RCC 7860 (cell line): ENCODE data around the gene CNDP1.

Source experiments
- DNase-seq: peaks from one replicate; pipeline ENCODE4 v3.0.0-alpha.2; 2015; ENCODE audit warnings: low spot score
- FAIRE-seq: peaks from 2 replicates; lab custom pipeline; 2012; peaks lifted over from hg19 to GRCh38; lab: Jason Lieb, UNC

The CNDP1 gene

DNA sequence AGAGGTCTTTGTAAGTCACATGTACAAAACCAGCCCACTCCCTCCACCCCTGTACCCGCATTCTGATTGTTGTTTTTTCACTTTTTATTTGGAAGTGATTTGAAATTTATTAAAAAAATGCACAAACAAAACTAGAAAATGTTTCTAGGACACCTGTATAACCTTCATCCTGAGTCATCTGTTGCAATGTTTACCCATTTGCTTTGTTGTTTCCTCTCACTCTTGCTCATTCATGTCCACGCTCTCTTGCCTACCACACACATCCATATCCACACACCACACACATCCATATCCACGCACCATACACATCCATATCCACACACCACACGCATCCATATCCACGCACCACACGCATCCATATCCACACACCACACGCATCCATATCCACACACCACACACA is 82.2 kb downstream of the CNDP1 start:
- FAIRE-seq = no peak
- no peak for DNase-seq

DNA sequence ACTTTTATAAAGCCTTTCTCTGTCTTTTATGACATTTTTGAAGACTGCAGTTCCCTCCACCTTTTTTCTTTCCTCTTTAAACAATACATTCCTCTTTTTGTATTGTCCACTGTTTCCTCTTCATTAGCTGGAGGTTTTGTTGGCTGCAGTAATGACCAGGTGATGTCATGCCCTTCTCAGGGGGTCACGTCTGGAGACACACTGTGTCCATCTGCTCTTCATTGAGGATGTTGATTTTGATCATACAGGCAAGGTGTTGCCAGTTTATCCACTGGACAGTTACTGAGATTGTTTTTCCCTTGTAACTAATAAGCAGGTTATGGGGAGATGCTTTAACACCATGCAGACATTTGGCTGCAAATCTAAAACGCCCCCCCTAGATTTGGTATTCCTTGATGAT is 83.2 kb downstream of the CNDP1 start:
- no peak for DNase-seq
- FAIRE-seq = no peak

DNA sequence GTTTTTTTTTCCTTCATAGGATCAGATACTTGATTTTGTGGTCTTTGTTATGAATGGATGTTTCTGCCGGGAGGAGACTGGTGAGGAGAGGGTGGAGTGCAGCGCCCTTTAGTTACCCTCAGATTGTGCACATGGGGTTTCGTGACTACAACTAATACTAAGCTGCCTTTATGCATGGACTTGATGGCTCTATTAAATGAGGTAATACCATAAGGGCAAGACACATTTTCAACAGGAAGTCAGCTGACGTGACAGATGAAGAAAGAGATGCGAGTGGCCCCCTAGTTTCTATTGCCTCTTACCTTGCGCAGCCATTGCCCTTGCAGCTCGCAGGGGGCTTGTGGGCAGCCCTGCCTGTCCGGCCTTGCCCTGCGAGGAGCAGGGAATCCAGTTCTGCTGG is 87.8 kb downstream of the CNDP1 start:
- DNase-seq = no peak
- FAIRE-seq = no peak

DNA sequence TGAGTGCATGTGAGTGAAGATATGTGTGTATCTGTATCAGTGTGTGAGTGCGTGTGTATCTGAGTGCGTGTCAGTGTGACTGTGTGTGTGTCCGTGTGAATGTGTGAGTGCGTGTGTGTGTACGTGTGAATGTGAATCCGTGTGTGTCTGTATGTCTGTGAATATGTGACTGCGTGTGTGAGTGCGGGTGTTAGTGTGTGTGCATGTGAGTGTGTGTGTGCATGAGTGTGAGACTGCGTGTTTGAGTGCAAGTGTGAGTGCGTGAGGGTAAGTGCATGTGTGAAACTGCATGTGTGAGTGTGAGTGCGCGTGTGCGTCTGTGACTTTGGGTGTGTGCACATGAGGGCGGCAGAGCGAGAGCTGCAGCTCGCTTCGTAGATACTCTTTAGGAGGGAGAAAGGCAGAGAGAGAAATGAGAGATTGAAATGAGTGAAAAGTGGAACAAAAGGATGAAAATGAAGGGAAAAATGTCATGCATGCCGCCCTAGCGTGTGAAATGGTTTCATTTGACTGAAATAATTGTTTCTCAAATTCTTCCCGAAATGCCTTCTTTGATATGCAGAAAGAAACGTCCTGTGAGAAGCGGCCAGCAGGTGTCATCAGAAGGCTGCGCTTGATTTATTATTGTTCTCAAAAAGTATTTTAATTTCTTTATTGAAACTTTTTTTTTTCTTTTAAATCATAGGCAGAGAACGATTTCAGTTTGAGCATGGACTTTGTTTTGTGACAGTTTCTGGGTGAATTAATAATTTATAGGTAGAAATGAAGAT is 88.9 kb downstream of the CNDP1 start:
- DNase-seq (no peak), FAIRE-seq (no peak)

DNA sequence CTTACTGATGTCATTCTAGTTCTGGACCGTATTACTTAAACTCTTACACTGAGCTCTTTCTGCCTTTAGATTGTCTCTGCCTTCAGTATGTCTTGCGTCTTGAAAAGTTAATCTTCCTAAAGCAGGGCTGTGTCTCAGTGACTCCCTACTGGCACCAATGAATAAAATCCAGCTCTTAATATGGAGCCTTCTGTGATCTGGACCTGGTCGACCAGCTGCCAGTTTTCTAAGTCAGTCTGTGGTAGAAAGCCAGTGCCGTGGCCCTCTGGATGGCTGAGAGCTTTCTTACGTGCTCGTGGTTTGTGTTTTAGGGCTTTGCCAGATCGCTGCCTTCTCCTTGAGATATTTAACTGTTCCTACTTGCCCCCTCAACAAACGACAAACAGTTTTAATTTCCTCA is 90.2 kb downstream of the CNDP1 start:
- FAIRE-seq = no peak
- no peak for DNase-seq

DNA sequence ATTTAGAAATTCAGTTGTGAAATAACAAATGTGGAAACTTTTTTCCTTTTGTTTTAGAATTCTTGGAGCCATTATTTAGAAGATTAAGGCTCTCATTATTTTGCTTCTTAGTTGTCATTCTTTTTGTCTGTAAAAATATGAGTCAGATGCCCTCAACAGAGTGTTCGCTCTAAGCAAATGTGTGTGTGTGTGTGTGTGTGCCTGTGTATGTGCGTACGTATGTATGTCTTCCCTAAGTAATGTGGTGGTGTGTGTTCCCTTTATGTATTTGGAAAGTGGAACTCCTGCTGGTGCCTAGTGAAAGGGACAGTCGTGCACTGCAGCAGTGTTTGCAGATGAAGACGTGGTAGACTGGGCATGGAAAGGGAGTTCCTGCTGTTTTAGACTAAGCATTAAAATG is 90.9 kb downstream of the CNDP1 start:
- no peak for DNase-seq
- no peak for FAIRE-seq

DNA sequence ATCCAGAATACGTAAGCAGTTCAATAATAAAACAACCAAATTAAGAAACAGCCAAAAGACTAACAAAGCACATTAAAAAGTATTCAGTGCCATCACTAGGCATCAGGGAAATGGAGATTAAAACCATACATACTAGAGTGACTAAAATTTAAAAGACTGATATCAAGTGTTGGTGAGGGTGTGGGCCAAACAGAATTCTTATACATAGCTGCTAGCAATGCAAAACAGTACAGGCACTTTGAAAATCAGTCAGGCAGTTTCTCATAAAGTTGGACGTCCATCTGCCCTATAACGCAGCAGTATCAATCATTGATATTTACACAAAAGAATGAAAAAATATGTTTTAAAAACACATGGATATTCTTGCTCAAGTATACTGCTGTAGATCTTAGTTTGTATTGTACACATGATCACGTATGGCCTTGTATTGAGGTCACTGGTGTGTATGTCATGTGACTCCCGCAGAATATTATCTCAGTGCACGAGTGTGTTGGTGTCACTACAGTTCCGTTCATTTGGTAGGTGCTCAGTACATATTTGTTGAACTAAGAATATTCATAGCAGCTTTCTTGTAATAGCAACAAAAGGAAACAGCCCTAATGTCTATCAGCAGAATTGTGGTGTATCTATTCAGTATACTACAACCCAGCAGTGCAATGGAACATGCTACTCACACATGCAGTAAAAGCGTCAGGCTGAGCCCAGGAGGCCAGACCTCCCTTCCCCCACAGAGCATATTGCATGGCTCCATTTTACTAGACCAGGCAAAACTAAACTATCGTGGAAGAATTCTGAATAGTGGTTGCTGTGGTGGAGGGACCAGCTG is 92.0 kb downstream of the CNDP1 start:
- FAIRE-seq (no peak), DNase-seq (no peak)

DNA sequence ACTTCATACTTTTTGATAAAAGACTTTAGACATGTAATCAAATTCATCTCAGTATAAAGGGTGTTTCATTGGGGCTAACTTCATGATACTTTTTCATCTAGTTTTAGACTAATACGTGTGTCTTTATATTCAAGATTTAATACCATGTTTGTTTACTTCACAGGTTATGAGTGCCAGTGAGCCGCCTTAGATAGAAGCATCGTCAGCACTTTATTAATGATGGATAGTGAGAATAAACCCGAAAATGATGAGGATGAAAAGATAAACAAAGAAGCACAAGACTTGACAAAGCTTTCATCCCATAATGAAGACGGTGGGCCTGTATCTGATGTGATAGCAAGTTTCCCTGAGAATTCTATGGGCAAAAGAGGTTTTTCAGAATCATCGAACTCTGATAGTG is 96.5 kb downstream of the CNDP1 start:
- DNase-seq (no peak), FAIRE-seq (no peak)

DNA sequence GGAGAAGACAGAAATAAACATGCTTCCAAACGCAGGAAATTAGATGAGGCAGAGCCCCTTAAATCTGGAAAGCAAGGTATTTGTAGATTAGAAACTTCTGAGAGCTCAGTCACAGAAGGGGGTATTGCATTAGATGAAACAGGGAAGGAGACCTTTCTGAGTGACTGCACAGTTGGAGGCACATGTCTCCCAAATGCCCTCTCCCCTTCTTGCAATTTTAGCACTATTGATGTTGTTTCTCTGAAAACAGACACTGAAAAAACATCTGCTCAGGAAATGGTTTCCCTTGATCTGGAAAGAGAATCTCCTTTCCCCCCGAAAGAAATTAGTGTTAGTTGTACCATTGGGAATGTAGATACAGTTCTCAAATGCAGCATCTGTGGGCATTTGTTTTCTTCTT is 96.9 kb downstream of the CNDP1 start:
- FAIRE-seq (no peak), DNase-seq (no peak)

DNA sequence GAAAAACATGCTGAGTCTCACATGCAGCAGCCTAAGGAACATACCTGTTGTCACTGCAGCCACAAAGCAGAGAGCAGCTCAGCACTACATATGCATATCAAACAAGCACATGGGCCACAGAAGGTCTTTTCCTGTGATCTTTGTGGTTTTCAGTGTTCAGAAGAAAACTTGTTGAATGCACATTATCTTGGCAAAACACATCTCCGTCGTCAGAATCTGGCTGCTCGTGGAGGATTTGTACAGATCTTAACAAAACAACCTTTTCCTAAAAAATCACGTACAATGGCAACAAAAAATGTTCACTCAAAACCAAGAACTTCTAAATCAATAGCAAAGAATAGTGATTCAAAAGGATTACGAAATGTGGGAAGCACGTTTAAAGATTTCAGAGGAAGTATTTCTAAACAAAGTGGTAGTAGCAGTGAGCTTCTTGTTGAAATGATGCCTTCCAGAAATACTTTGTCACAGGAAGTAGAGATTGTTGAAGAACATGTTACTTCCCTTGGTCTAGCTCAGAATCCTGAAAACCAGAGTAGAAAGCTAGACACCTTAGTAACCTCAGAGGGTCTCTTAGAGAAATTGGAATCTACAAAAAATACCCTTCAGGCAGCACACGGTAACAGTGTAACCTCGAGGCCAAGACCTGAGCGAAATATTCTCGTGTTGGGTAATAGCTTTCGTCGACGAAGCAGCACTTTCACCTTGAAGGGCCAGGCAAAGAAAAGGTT is 97.5 kb downstream of the CNDP1 start:
- FAIRE-seq = no peak
- DNase-seq = no peak

DNA sequence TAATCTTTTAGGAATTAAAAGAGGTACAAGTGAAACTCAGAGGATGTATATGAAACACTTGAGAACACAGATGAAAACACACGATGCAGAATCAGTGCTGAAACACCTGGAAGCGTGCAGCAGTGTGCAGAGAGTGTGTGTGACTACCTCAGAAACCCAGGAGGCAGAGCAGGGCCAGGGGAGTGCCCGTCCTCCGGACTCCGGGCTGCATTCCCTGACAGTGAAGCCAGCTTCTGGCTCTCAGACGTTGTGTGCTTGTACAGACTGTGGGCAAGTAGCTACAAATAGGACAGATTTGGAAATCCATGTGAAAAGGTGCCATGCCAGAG is 98.0 kb downstream of the CNDP1 start:
- FAIRE-seq (no peak), DNase-seq (no peak)

DNA sequence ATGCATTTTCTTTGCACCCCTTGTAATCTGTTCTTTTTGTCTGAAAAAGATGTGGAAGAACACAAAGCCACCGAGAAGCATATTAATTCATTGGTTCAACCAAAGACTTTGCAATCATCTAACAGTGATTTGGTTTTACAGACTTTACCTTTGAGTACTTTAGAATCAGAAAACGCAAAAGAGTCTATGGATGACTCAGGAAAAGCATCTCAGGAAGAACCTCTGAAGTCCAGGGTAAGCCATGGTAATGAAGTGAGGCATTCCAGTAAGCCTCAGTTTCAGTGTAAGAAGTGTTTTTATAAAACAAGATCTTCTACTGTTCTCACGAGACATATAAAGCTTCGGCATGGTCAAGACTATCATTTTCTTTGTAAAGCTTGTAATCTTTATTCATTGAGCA is 98.6 kb downstream of the CNDP1 start:
- DNase-seq = no peak
- no peak for FAIRE-seq

DNA sequence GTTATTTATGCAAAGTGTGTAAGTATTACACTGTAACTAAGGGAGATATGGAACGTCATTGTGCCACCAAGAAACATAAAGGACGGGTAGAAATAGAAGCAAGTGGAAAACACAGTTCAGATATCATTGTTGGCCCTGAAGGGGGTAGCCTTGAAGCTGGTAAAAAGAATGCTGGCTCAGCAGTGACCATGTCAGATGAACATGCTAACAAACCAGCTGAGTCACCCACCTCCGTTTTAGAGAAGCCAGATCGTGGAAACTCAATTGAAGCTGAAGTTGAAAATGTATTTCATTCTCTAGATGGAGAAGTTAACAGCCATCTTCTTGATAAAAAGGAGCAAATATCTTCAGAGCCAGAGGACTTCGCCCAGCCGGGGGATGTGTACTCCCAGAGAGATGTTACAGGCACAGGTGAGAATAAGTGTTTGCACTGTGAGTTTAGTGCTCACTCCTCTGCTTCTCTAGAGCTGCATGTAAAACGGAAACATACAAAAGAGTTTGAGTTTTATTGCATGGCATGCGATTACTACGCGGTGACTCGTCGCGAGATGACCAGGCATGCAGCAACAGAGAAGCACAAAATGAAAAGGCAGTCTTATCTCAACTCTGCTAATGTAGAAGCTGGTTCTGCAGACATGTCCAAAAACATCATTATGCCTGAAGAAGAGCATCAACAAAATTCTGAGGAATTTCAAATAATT is 99.5 kb downstream of the CNDP1 start:
- DNase-seq (no peak), FAIRE-seq (no peak)

DNA sequence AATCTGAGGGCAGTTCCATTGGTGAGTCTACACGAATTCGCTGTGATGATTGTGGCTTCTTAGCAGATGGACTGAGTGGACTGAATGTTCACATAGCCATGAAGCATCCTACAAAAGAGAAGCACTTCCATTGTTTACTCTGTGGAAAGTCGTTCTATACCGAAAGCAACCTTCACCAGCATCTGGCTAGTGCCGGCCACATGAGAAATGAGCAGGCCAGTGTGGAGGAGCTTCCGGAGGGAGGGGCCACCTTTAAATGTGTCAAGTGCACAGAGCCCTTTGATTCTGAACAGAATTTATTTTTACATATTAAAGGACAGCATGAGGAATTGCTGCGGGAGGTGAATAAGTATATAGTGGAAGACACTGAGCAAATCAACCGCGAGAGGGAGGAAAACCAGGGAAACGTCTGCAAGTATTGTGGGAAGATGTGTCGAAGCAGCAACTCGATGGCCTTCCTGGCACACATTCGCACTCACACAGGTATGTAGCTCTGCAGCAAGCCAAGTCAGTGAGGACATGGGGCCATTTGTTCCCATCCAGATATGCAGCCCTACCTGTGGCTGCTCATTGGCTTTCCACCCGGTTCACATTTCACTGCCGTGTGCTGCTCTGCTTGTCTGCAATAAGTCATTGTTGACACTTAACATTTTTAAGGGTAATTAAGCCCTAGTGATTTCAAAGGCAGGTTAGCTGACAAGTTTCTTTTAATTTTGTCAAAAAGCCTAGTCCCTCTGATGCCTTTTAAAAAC is 101.1 kb downstream of the CNDP1 start:
- FAIRE-seq (no peak), DNase-seq (no peak)
